8988T (cell line): ENCODE results near the gene SCN7A.
"Not testable (repeated sequence)": the region's sequence is repeated elsewhere in the genome, so short reads cannot be mapped to it uniquely, and the experiment has no call there.

Source experiments
- DNase-seq: peaks from one replicate; pipeline ENCODE4 v3.0.0; 2011

SCN7A gene

DNA sequence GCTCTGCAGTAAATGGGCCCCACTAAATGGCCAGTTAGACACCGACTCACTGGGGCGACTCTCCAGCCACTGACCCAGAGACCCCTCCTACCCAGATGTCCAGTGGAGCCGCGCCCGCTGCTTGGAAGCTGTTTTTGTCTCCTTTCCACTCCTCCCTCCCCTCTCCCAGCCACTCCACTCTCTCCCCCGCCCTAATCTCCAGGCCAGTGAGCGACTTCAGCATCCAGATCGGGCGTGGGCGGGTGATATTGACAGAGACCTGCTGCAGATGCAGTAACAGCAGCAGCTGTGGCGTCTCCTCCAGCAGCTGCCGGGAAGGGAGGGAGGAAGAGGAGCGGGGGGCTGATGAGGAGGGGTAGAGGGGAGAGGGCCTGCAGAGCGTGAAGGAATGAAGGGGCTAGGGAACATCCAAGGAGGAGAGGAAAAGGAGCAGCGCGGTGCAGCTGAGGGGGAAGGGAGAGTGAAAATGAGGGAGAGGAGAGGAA, at the start of gene SCN7A:
TSS of gene SCN7A (minus strand) at position 110 of the 485 bp plus-strand sequence. CDS start 16,553 bp downstream, outside the sequence.
- DNase-seq: no peak

DNA sequence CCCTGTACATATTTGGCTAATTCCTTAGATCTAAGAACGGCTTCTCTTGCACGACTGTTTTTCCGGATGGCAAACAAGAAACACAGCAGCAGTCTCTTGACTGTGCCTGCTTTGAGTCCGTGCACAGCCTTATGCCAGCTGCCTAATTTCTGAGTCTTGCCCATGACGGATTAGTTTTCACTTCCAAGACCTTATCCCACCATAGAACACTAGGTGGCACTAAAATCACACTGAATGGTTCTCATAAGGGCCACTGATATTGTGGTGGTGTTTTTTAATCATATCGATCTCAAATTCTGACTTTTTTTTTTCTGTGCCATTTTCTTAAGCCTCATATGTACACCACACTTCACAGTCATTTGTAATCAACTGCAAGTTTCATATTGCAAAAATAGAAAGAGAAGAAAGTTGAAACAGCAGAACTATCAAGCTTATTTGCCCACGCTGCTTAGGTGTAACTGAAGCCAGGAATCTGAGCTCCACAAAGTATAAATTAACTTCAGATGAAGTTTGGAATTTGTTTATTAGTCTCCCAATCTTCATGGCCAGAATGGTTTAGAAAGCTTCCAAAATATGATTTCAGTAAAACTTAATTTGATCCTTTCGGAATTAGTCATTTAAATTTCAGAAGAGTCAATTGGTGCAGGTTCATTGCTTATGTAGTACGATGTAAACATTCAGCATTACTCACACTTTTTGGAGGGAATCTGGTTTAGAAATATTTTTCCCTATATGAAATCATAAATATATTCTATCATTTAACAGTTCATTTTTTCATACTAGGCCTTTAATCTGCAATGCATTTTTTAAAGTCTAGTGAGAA, 45.5 kb upstream of the SCN7A start:
- no peak for DNase-seq

DNA sequence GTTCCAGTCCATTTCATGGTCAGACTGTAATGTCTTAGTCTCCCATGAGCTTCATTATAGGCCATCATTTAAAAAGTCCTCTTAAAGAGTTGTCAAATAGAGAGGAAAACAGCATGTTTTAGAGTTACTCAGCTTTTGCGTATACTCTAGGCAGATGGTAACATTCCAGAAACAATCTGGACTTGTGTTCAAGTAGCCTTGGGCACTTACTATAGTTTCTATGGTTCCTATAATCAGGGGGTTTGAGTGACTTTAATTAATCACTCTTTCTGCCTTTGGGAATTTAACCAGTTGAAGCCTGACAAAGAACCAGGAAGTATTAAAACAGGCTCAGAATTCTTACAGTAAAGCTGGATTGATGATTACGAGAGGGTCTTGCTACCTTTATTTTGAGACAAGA, 42.1 kb upstream of the SCN7A start:
- no peak for DNase-seq

- DNase-seq: no peak
Measured at GRCh38 chr2:166521155-166521554, 27.1 kb upstream of the SCN7A start.

- DNase-seq: no peak
Measured at GRCh38 chr2:166520604-166521003, 26.6 kb upstream of the SCN7A start.

DNA sequence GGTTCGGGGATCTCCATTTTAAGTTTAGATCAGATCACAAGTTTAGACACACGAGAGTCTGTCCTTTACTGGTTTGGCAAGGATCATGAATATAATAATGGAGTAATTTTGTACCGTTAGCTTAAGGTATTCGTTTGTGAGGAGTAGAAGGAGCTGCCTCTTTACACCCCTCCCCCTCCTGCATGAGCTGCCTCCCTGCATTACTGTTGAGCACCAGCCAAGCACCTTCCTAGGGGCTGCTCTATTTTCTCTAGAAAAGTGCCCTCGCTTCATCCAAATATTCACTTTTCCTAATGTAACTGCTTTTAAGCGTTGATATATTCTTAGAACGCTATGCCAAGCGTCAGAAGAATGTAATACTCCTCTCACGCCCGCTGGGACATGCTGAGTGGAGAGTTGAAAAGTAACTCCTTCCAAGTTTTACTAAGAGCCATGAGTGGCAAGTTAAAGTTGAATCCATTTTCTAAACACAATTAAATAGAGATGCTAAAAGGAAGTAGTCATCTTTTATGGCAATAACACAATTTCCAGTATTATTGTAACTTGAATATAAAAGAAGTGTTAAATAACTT, 25.4 kb upstream of the SCN7A start:
- DNase-seq: no peak

DNA sequence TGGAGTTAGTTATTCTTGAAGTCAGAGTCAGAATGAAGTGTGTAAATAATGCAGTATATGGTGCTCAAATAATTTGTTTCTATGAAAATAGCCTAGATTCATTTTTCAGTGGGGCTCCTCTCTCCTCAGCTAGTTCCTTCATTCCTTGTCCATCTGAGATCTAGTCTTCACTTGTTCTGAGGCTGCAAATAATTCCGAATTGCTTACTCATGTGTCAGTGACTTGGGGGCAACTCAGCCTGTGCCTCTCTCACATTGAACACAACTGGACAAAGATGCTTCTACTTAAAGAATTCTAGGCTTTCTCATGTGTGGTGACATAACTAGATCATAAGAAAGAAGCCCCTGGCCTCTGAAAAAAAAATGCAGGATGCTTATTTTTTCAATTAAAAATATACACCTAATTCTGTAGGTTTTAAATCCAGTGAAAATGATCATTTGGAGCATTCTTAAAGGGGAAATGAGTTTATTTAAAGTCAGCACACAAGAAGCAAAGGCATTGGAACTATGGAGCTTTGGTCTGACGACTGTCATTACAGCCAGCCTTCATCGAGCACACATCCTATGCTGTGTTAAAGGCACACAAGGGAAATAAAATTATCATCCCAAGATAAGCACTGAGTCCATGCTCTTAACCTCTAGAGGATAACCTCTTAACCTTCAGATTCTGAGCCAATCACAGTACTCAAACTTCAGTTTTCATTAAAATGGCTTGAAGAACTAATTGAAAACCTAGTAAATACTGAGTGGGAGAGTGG, 24.8 kb upstream of the SCN7A start:
- no peak for DNase-seq

DNA sequence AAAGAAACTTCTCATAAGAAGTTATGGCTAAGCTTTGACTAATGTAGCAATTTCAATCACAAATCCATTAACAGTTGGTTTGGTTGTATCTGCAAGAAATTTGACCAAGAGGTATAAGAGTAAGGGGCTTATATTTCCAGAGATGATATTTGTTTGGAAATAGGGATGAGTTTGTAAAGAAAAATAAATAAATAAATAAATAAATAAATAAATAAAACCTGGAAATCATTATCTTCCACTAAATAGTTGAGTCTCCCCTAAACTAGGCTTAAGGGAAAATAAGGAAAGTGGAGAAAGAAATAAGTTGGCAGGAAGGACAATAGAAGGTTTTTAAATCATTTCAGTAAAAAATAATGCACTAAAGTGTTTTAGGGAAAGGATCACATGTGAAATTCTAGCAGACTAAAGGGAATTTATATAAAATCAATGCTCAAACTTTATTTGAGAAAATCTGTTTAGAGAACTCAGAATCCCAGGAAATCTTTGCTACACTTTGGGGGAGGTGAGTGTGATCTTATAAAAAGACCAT, 23.5 kb upstream of the SCN7A start:
- no peak for DNase-seq

DNA sequence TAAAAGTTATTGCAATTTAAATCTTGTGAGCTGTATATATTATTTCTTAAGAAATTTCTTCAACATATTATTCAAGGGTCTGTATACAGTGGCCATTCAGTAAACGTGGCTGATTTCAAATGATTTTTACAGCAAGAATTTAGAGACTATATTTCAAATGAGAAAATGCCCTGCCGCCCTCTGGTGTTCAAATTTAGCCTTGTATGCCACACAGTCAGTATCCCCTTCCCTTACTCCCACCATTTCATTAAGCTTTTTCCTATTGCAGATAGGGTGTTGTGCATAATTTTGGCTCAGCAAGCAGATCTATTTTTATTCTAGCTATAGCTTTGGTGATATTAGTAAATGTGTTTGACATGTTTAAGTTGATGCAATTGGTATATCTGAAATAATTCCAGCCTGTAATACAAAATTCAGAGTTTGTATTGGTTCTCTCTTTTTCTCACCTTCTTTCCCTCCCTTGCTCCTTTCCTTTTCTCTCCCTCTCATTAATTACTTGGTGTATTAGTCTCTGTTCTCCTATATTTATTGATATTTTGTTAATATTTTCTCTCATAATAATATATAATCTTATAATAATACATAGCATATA, 22.8 kb upstream of the SCN7A start:
- DNase-seq: no peak

DNA sequence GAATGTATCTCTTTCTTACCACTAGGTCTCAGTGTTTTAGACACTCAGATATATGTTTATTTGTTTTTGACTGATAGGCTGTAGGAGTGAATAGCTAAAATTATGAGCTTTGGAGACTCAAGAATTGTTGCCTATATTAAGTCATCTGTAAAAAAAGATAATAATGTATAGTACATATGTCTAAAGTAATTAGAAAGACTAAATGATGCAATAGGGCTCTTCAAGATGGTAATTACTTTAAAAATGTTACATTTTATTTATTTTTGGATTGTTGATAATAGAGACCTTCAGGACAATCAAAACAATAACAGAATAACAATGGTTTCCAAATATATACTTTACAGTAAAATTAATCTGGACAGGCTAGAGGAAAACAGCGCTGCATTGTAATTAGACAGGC, 19.9 kb upstream of the SCN7A start:
- DNase-seq: no peak

DNA sequence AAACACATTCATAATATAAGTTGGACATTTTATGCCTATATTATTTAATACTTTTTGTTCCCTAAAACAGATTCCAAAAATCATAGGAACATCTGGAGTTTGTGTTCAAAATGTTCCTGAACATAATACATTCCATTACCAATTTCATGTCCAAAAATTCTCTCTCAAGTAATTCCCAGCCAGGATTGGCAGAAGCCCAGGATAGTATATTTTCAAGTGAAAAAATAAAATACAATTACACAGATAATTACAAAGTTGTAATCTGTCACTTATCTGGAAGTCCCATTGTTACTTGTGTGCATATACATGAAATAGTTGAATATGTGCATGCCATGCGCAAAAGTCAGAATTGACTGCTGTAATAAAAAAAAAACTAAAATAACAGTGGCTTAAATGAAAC, 5.2 kb upstream of the SCN7A start:
- DNase-seq: no peak

- no peak for DNase-seq
Measured at GRCh38 chr2:166491461-166491860, 2.6 kb downstream of the SCN7A start.

DNA sequence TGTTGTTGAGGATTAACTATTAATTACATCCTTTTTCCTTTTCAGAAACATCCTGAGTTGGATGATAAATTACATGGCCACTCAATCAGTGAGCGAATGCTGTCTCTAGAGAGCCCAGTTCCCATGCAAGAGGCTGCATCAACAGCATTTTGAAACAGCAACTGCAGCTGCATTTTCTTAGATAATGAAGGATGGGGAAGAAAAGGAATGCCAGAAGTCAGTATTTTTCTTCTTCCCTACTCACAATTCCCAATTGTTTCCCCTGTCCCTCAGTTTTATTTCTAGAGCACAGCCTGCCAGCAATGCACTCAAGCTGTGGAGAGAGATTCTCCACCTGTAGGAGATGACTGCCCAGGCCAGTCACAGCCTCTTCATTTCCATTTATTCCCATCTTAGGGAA, 6.9 kb downstream of the SCN7A start:
- no peak for DNase-seq

- no peak for DNase-seq
Measured at GRCh38 chr2:166485558-166486178, 8.4 kb downstream of the SCN7A start.

DNA sequence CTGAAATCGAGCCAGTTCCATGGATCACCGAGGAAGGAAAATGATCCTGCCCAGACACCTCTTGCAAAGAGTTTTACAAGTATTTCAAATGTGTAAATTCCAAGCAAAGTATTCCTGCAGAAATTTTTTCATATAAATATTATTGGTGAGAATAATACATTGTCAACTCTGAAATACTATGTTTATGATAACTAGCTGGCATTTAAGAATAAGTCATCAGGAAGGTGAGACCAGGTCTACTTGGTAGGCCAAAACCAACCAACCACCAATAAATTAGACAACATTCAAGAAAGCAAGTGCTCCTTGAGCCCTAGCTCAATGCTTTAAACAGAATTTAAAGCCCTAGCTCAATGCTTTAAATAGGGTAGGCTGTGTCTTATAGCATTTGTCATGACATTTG, 21.7 kb downstream of the SCN7A start:
- DNase-seq: no peak

- DNase-seq: no peak
Measured at GRCh38 chr2:166468124-166469024, 25.7 kb downstream of the SCN7A start.

- DNase-seq: no peak
Measured at GRCh38 chr2:166464187-166464586, 29.9 kb downstream of the SCN7A start.

DNA sequence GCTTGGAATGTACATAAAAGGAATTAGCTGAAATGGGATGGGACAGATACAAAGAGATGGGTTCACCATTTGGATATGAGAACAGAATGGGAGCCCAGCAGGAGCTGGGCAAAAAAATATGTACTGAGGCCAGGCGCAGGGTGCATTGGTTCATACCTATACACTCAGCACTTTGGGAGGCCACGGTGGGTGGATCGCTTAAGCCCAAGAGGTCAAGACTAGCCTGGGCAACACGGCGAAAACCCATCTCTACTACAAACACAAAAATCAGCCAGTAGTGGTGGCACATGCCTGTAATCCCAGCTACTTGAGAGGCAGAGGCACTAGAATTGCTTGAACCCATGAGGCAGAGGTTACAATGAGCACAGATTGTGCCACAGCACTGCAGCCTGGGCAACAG, 30.4 kb downstream of the SCN7A start:
- DNase-seq: no peak

- no peak for DNase-seq
Measured at GRCh38 chr2:166458674-166459073, 35.4 kb downstream of the SCN7A start.

DNA sequence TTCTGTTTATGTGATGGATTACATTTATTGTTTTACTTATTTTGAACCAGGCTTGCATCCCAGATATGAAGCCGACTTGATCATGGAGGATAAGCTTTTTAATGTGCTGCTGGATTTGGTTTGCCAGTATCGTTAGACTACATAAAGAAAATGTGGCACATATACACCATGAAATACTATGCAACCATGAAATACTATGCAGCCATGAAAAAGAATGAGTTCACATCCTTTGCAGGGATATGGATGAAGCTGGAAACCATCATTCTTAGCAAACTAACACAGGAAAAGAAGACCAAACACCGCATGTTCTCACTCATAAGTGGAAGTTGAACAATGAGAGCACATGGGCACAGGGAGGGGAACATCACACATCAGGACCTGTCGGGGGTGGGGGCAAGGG, 38.2 kb downstream of the SCN7A start:
- not testable (repeated sequence) for DNase-seq

GRCh38 chr2:166454006-166454595, 39.9 kb downstream of the SCN7A start:
- no peak for DNase-seq
